Stimulated activated naive B cell treated with anti-CD40 and anti-IgM and Interleukin-4, amounts not matched to agents 10 μg/mL and 1 μg/mL and 100 μg/mL, for 72 hours (primary cell): ENCODE data around the gene KCNK10.

Experiments
- ATAC-seq, 2 donors: fragments of 150-1000 bp; cut with Tn5 transposase; replicated peaks; 2 replicates each; pipeline ENCODE4 v1.10.0; 2021; ENCODE audit warnings: moderate library complexity in 1 of 2
- DNase-seq: peaks from one replicate; pipeline ENCODE4 v3.0.0; 2021
- H3K27ac Mint-ChIP-seq: one replicate; pipeline ENCODE4 v1.8.0; 2022; ENCODE audit warnings: mild to moderate bottlenecking, mixed read lengths
- H3K27me3 Mint-ChIP-seq, 2 donors: one replicate each; pipeline ENCODE4 v1.8.0; 2022; ENCODE audit warnings: mixed read lengths in 2 of 2
- H3K36me3 Mint-ChIP-seq, 2 donors: one replicate each; pipeline ENCODE4 v1.8.0; 2022; ENCODE audit warnings: mixed read lengths in 2 of 2, mild to moderate bottlenecking in 1 of 2
- H3K4me1 Mint-ChIP-seq, 2 donors: one replicate each; pipeline ENCODE4 v1.8.0; 2022; ENCODE audit warnings: mixed read lengths in 2 of 2, mild to moderate bottlenecking in 1 of 2
- H3K4me3 Mint-ChIP-seq, 2 donors: one replicate each; pipeline ENCODE4 v1.8.0; 2022; ENCODE audit warnings: mild to moderate bottlenecking in 2 of 2, mixed read lengths in 2 of 2, moderate library complexity in 1 of 2
- H3K9me3 Mint-ChIP-seq, 2 donors: one replicate each; pipeline ENCODE4 v1.8.0; 2022; ENCODE audit warnings: mixed read lengths in 2 of 2, mild to moderate bottlenecking in 1 of 2

The KCNK10 gene

DNA sequence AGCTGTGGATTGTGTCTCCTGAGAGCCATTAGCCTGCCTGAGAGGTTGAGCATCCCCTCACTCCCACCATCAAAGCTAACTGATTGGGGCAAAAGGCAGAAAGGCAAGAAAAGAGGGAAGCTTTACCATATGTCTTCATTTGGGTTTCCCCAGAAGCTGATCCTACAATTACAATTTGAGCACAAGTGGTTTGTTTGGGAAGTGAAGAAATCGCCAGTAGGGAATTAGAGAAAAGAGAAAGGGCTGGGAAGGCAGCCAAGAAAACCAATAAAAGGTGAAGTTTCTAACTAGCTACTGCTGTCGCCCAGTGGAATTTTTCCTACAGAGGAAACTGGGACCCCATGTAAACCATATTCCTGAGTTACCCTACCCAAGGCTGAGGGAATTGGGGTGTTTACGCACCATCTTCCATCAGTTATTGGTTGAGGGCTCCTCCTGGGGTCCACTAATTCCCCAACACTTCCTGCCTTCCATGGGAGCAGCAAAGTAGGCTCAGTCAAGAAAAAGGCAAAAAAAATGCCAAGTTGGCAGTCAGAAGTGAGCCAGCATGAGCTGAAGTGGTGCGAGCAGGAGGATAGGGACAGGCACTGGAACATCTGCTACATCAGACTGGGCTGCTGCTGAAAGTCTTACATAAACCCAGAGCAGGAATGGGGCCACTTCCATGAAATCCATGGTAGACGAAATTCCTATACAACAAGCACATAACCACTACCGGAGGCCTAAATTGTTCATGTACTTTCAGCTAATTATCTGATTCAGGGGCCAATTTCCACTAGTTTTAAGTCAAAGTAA is 17.3 kb downstream of the KCNK10 start:
- DNase-seq (no peak), ATAC-seq (no peak)
- no peaks in the 10 kb centered on the region for H3K4me1 Mint-ChIP-seq
- H3K36me3 Mint-ChIP-seq = no peaks in the 10 kb centered on the region
- no peak overlapping the region for H3K27ac Mint-ChIP-seq
- H3K27me3 Mint-ChIP-seq = peaks cover 19 to 22% of the 10 kb centered on the region in 2 donors
- H3K9me3 Mint-ChIP-seq = peaks cover 2 to 5% of the 10 kb centered on the region in 2 donors
- H3K4me3 Mint-ChIP-seq = no peak overlapping the region

DNA sequence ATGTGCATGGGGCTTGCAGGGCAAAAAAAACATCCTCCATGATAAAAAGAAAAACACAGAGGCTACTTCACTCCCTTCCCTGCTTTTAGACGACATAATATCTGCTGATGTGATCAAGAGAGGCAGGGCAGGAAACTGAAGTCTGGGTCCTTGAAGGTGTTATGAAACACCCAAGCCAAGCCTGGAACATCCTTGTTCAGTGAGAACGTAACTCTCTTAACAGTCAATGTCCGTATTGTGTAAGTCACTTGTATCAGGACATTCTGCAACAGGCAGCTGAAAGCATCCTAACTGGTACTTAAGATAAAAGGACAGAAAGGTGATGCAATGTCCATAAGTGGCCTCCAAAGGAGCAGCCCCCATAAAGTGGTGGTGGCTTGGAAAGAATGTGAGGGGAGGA is 20.0 kb downstream of the KCNK10 start:
- no peak overlapping the region for H3K4me3 Mint-ChIP-seq
- ATAC-seq = no peak
- H3K9me3 Mint-ChIP-seq = peaks cover 2 to 5% of the 10 kb centered on the region in 2 donors
- peaks cover 26 to 28% of the 10 kb centered on the region in 2 donors for H3K27me3 Mint-ChIP-seq
- peaks cover 5 to 11% of the 10 kb centered on the region in 2 donors for H3K4me1 Mint-ChIP-seq
- no peaks in the 10 kb centered on the region for H3K36me3 Mint-ChIP-seq
- H3K27ac Mint-ChIP-seq = no peak overlapping the region
- DNase-seq = no peak

- Mint-ChIP-seq H3K4me3 (no peak overlapping the region), H3K27ac (no peak overlapping the region), H3K27me3 (peaks cover 21 to 28% of the 10 kb centered on the region in 2 donors), H3K9me3 (peaks cover 2 to 5% of the 10 kb centered on the region in 2 donors), H3K36me3 (no peaks in the 10 kb centered on the region), H3K4me1 (peaks cover 5 to 11% of the 10 kb centered on the region in 2 donors)
- no peak for DNase-seq
- ATAC-seq = no peak
Observed at GRCh38 chr14:88301381-88301780, 21.7 kb downstream of the KCNK10 start.

DNA sequence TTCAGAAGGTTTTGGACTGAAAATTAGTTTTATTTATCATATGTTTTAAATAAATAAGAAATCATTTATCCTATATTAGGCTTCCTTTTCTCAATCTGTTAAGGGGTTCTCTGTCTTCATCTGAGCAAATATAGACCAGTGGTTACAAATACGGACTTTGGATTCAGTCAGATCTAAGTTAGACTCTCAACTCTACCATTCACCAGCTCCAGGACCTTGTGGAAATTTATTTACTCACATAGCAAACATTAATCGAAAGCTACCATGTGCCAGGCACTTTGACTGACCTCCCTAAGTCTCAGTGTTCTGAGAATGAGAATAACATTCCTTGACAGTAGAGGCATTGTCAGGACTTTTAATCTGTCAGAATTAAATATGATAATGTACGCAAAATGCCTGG is 22.3 kb downstream of the KCNK10 start:
- peaks cover 5 to 11% of the 10 kb centered on the region in 2 donors for H3K4me1 Mint-ChIP-seq
- H3K4me3 Mint-ChIP-seq = no peak overlapping the region
- H3K36me3 Mint-ChIP-seq = no peaks in the 10 kb centered on the region
- H3K9me3 Mint-ChIP-seq = peaks cover 2 to 5% of the 10 kb centered on the region in 2 donors
- no peak overlapping the region for H3K27ac Mint-ChIP-seq
- ATAC-seq (no peak), DNase-seq (no peak)
- peaks cover 21 to 28% of the 10 kb centered on the region in 2 donors for H3K27me3 Mint-ChIP-seq

DNA sequence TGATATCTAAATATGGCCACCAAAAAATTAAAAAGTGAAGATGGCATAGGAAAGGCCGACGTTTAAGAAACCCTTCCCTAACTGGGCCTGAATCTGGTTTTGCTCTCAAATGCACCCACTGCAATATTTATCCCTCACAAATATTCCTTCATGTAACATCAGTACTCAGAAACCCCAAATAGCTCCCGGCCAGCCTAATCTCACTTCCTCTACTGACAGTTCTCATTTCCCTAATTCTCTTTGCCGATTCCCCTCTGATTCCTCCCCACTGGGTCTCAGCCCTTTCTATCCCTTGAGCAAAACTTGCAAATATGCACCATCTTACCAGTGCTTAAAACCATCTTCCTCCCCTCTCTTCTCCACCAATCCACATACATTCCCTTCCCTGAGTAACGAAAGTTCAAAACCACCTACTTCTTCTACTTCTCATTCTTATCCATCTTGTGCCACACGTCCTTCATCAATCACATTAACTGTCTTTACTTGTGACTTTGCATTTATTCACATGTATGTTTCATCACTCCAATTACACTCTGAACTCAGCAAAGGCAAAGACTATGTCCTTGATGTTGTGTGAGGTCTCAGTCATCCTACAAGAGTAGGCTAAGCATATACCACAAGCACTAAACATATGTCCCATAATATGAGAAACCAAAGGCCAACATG is 23.1 kb downstream of the KCNK10 start:
- Mint-ChIP-seq H3K36me3 (no peaks in the 10 kb centered on the region), H3K9me3 (peaks cover 2 to 5% of the 10 kb centered on the region in 2 donors), H3K27me3 (peaks cover 21 to 25% of the 10 kb centered on the region in 2 donors), H3K27ac (no peak overlapping the region), H3K4me1 (peaks cover 5 to 11% of the 10 kb centered on the region in 2 donors), H3K4me3 (no peak overlapping the region)
- DNase-seq (peak; percentile 11), ATAC-seq (peak; percentile 93 to 94)

DNA sequence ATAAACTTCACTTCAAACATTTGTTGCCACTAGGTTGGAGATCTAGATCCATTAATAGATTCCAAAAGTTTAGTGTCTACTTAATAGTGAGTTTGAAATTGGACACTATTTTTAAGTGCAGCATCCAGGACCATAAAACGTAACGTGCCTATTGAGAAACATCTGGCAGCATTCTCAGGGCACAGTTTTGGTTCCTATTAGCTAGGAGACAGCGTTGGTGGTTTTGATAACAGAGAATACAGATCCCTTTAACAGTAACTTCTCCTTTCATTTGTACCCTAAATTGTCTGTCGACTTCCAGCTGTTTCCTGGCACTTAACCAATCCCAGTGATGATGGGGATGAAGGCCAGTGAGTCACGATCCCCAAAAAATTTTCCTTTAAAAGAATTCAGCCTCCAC is 25.8 kb downstream of the KCNK10 start:
- Mint-ChIP-seq H3K36me3 (no peaks in the 10 kb centered on the region), H3K27me3 (peaks cover 21 to 22% of the 10 kb centered on the region in 2 donors), H3K4me3 (no peak overlapping the region), H3K27ac (no peak overlapping the region), H3K4me1 (peaks cover 5 to 11% of the 10 kb centered on the region in 2 donors), H3K9me3 (peaks cover 2 to 5% of the 10 kb centered on the region in 2 donors)
- ATAC-seq = peak in 1 of 2 donors; percentile 31
- DNase-seq = no peak

- peaks cover 15 to 17% of the 10 kb centered on the region in 2 donors for H3K27me3 Mint-ChIP-seq
- peaks cover 0 to under 1% of the 10 kb centered on the region in 2 donors for H3K9me3 Mint-ChIP-seq
- DNase-seq (no peak), ATAC-seq (no peak)
- no peaks in the 10 kb centered on the region for H3K36me3 Mint-ChIP-seq
- no peak overlapping the region for H3K4me3 Mint-ChIP-seq
- H3K27ac Mint-ChIP-seq = no peak overlapping the region
- peaks cover 5 to 11% of the 10 kb centered on the region in 2 donors for H3K4me1 Mint-ChIP-seq
Observed at GRCh38 chr14:88296351-88296750, 26.7 kb downstream of the KCNK10 start.

DNA sequence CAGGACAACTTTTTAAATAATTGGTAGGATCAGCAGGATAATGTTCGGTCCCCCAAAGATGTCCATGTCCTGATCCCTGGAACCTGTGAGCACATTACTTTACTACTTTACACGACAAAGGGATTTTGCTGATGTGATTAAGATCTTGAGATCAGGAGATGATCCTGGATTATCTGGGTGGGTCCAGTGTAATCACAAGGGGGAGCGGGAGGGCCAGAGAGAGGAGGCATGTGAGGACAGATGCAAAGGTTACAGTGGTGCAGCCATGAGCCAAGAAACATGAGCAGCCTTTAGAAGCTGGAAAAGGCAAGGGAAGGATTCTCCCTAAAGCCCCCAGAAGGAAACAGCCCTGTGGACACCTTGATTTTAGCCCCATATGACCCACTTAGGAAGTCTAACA is 33.1 kb downstream of the KCNK10 start:
- peaks cover 16 to 30% of the 10 kb centered on the region in 2 donors for H3K27me3 Mint-ChIP-seq
- H3K4me1 Mint-ChIP-seq = no peaks in the 10 kb centered on the region
- H3K36me3 Mint-ChIP-seq = no peaks in the 10 kb centered on the region
- ATAC-seq (no peak), DNase-seq (no peak)
- H3K4me3 Mint-ChIP-seq = no peak overlapping the region
- no peaks in the 10 kb centered on the region for H3K9me3 Mint-ChIP-seq
- H3K27ac Mint-ChIP-seq = no peak overlapping the region

- DNase-seq (no peak), ATAC-seq (no peak)
- Mint-ChIP-seq H3K27ac (no peak overlapping the region), H3K36me3 (no peaks in the 10 kb centered on the region), H3K4me1 (no peaks in the 10 kb centered on the region), H3K27me3 (peaks cover 16 to 30% of the 10 kb centered on the region in 2 donors), H3K9me3 (no peaks in the 10 kb centered on the region), H3K4me3 (no peak overlapping the region)
Observed at GRCh38 chr14:88289234-88289633, 33.8 kb downstream of the KCNK10 start.

GRCh38 chr14:88286309-88286708 is 36.8 kb downstream of the KCNK10 start:
- Mint-ChIP-seq H3K4me1 (no peaks in the 10 kb centered on the region), H3K36me3 (no peaks in the 10 kb centered on the region), H3K4me3 (no peak overlapping the region), H3K9me3 (no peaks in the 10 kb centered on the region), H3K27ac (no peak overlapping the region), H3K27me3 (peaks cover 19 to 25% of the 10 kb centered on the region in 2 donors)
- DNase-seq (no peak), ATAC-seq (no peak)

GRCh38 chr14:88281447-88281846 is 41.6 kb downstream of the KCNK10 start:
- peaks cover 18 to 19% of the 10 kb centered on the region in 2 donors for H3K27me3 Mint-ChIP-seq
- no peak overlapping the region for H3K27ac Mint-ChIP-seq
- ATAC-seq = no peak
- H3K4me1 Mint-ChIP-seq = no peaks in the 10 kb centered on the region
- H3K36me3 Mint-ChIP-seq = no peaks in the 10 kb centered on the region
- peaks cover 2 to 6% of the 10 kb centered on the region in 2 donors for H3K9me3 Mint-ChIP-seq
- no peak overlapping the region for H3K4me3 Mint-ChIP-seq
- no peak for DNase-seq

DNA sequence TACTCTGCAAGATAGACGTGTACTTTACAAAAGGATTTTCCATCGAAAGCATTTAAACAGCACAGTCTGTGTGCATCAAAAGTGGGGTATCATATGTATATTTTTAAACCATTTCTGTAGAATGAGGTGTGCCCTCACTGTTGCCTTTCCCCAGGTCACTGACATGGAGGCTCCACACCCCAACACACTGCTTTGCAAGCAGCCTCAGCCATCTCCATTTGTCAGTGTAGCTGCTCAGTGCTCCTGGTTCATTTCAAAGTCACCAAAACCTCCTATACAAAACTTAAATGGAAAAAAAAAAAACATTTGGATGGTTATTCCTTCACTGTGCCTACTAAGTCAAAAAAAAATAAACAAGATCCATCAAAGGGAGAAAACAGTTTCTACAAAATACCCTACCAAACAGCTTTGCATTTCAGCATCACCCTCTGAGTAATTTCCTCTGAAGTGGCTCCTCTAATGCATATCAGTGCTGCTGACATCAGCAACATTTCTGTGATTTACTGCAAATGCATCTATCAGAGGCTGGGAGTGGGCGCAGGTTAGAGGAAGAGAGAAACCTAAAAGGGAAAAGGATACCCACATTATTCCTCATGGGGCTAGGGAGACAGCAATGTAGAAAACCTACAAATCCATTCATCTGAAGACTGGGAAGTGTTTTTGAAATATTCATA is 46.0 kb downstream of the KCNK10 start:
- H3K4me3 Mint-ChIP-seq = no peak overlapping the region
- peaks cover 2 to 6% of the 10 kb centered on the region in 2 donors for H3K9me3 Mint-ChIP-seq
- no peak for ATAC-seq
- no peaks in the 10 kb centered on the region for H3K36me3 Mint-ChIP-seq
- H3K27me3 Mint-ChIP-seq = peaks cover 18 to 19% of the 10 kb centered on the region in 2 donors
- H3K27ac Mint-ChIP-seq = no peak overlapping the region
- no peaks in the 10 kb centered on the region for H3K4me1 Mint-ChIP-seq
- DNase-seq = no peak

DNA sequence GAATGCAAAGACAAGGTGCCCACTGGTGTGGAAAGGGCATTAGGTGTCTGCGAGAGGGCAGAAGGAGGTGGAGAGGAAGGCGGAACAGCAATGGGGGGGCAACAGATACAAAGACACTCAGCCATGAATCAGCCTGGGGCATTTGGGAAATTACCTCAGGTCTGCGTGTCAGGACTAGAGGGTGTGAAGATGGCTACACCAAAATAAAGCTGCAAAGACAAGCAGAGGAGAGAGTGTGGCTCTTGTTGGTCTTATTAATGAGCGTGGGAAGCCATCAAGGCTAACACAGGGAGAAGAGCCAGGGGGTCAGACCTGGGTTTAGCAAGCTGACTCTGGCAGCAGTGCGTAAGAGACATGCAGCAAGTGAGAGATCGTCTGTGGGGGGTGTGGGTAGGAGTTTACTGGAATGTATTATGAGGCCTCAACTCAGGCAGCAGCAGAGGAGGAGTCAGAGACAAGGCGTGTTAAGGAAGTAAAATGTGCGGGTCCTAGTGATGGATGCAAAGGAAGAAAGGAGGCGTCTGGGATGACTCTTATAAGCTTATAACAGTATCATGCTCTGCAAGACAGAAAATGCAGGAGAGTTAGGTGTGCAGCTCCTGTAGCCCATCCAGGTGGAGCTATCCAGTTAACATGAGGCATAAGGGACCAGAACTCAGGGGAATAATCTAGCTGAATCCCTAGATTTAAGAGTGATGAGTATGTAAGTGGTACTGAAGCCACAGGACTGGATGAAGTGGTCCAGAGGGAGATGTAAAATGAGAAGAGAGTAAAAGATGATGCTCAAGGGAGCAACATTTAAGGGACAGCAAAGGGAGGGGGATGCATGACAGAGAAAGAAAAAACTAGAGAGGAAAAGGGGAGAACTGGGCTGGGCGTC is 50.4 kb downstream of the KCNK10 start:
- no peak overlapping the region for H3K27ac Mint-ChIP-seq
- H3K9me3 Mint-ChIP-seq = no peaks in the 10 kb centered on the region
- no peaks in the 10 kb centered on the region for H3K36me3 Mint-ChIP-seq
- peaks cover 14 to 17% of the 10 kb centered on the region in 2 donors for H3K27me3 Mint-ChIP-seq
- ATAC-seq = no peak
- DNase-seq = no peak
- no peaks in the 10 kb centered on the region for H3K4me1 Mint-ChIP-seq
- H3K4me3 Mint-ChIP-seq = no peak overlapping the region

GRCh38 chr14:88271205-88271604 is 51.9 kb downstream of the KCNK10 start:
- H3K27me3 Mint-ChIP-seq = peaks cover 14 to 19% of the 10 kb centered on the region in 2 donors
- no peaks in the 10 kb centered on the region for H3K36me3 Mint-ChIP-seq
- H3K9me3 Mint-ChIP-seq = peaks cover 0 to 2% of the 10 kb centered on the region in 2 donors
- DNase-seq (no peak), ATAC-seq (no peak)
- no peak overlapping the region for H3K27ac Mint-ChIP-seq
- no peak overlapping the region for H3K4me3 Mint-ChIP-seq
- no peaks in the 10 kb centered on the region for H3K4me1 Mint-ChIP-seq
